ENCODE results near the gene SDSL.

SDSL gene

GRCh38 chr12:113452458-113452857 lies 30.3 kb downstream of the SDSL start:
- DNase-seq, result no peak

DNA sequence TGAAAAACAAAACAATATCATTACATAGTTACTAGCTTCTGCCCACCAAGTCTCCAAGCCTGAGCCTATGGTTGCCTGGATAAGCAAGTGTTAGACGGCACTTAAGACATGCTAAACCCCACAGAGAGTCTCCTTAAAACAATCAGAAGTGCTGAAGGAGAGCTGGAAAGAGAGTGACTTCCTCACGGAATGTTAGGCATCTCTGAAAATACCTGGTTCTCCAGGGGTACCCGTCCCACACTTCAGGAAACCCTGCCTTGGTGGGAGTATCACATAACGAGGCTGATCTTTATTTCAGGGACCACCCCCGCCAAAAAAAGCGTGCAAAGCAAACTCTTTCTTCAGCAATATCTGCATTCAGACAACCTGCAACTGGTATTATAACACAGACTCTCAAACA lies 31.1 kb downstream of the SDSL start:
- DNase-seq, result no peak

DNA sequence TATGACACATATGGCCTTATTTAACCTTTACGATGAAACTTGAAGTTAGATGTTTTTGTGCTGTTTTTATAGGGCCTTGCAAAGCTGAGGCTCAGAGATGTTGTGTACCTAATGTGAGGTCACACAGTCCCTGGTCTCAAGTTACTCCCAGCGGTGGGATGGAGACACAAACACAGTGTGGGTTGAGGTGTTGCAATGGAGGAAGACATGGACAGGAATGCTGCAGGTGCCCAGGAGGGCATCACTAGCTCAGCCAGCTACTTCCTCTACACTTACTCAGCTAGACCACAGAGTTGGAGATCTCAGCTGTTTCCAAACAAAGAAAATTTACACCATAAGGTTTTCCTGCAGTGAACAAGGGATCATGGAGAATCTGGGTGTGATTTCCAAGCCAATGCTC lies 34.0 kb downstream of the SDSL start:
- no peak for DNase-seq

DNA sequence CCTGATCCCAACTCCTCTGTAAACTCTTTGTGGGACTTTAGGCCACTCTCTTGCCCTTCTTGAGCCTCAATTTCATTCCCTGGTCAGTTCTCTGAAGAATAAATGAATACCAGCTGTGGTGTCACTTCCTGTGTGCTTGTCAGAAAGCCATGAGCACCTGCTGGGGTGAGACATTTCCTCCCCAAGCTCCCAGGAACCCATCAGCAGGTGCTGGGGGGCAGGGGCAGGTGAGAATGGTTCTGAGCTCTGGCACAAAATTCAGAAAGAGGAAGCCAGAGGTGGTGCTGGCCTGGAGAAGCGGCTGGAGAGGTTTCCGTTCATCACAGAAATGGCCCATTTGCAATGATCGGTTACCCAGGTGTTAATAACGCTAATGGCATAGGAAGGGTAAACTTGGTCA lies 34.6 kb downstream of the SDSL start:
- no peak for DNase-seq

DNA sequence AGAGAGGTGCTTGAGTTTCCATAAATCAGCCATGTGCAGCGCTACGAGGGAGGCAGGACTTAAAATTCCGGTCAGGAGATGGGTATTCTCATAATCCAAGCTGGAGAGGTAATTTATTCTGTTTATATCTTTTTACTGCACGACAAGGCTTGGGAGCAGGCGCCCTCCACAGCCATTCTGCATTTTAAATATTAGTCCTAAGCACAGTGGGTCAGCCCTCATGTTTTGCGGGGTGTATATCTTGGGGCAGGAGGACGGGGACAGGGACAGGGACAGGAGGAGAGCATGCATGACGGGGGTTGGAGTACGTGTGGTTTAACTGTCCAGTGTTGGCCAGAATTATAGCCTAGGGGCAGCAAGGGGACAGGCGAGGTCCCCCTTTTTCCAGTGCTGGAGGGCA lies 35.0 kb downstream of the SDSL start:
- DNase-seq, result no peak

DNA sequence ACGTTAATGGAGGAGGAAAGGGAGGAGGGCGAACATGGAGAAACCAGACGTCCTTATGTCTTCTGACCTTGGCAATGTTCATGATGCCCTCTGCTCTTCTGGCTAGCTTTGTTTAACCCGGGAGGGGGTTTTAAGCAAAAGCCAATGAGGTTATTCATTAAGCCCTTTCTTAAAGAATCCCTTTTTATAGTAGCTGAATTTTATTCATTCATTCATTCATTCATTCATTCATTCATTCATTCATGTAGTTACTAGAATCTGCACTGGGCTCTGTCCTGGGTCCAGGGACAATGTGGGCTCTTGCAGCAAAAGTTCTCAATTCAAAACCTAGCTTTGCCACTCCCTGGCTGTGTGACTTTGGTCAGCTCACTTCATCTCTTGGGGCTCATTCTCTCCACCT lies 35.5 kb downstream of the SDSL start:
- DNase-seq, result no peak

DNA sequence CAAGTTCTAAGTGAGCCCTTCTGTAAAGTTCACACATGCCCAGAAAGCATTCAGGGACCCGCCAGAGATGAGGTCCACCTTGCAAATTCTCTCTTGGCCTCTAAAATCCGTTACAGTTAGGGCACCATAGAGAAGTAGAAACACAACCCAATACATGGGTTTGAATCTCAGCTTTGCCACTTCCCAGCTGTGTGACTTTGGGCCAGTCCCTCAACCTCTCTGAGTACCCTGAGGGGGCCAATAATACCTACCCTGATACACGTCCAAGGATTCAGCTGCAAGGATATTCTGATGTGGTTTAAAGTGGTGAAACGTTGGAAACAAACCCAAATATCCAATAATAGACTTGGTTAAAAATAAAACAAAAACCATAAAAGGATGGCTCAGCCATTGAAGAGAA lies 37.8 kb downstream of the SDSL start:
- DNase-seq, result no peak

DNA sequence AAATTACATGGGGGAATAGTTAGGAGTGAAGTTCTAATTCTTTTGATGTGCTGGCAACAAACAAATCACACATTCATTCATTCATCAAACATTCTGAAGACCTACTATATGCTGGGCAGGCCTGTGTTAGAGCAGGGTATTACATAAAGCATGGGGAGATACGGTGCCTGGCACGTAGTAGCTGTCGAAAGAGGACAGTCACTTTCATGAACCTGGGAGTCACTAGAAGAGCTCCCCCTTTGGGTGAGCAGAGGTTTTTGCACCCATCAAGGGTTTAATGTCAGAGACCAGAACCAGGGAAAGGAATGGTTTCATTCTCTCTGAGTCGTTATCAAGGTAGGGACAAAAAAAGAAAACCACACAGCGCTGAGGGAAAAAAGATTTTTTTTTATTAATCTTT lies 39.5 kb downstream of the SDSL start:
- DNase-seq, result peak; percentile 25

DNA sequence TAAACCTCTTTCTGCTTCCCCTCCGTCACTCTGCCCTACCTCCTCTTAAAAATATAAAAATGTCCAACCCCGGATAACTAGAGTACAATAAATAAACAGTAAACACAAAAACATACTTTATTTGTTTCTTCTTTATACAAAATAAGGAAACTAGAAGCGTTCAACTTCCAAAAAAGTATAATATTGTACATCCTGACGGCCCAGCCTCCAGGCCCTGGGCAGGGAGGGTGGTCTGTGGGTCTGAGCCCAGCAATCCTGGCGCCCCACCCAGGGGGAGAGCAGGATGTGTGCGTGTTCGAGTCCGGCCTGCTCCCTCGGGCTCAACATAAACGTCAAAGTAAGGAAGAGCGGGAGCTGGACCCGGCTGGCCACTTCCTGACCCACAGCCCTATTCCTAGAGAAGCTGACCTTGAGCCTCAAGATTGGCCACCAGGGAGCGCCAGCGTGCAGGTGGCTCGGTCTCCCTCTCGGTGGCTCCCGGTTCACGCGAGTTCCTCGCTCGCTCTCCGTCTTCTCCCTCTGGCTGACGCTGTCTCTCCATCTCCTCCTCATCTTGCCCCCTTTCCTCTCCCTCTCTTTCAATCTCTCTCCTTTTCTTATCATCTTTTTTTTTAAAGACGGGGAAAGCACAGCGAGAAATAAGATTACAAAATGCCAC lies 40.1 kb downstream of the SDSL start:
- peak; percentile 68 for DNase-seq

- DNase-seq, result no peak
Observed at GRCh38 chr12:113462998-113463745, 41.0 kb downstream of the SDSL start.

- DNase-seq, result no peak
Observed at GRCh38 chr12:113463746-113464451, 41.7 kb downstream of the SDSL start.

GRCh38 chr12:113464452-113464775 lies 42.2 kb downstream of the SDSL start:
- no peak for DNase-seq

DNA sequence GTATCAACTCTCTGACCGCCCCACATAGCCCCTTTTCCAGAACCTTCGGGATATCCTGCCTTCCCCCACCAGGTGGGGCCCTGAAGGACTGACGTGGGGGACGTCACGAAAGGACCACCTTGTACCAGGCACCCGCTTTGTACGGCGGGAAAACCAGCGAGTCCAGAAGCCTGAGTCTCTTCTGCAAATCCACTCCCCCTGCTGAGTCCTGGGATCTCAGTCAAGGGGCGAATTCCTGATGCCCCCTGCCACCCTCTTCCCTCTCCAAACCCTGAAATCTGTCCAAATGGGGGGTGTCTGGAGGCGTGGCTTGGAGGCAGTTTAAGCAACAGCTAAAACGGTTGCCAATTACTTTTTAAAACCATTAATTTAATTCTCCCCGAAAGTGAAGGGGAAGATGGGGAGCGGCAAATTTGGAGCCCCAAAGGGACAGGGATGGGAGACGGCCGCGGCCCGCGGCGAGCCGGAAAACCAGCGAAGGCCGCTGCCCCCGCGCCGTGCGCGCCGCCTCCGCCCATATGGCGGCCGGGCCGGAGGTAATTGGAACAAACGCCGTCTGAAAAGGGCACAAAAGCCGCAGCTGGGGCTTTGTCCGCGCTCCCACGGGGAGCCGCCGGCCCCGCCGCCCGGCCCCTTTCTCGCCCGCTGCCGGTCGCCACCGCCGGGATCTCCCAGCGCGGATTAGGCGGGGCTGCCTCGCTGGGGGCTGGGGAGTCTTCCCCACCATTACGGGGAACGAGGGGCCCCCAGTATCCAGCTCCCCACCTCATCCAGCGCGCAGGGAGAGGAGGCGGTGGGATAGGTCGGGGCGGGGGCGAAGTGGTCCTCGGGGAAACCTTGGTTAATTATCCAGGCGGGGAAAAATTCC lies 42.9 kb downstream of the SDSL start:
- no peak for DNase-seq

- DNase-seq, result no peak
Observed at GRCh38 chr12:113465808-113466453, 43.8 kb downstream of the SDSL start.

GRCh38 chr12:113466454-113467141 lies 44.4 kb downstream of the SDSL start:
- no peak for DNase-seq

- DNase-seq, result no peak
Observed at GRCh38 chr12:113467142-113467501, 44.9 kb downstream of the SDSL start.

- DNase-seq, result no peak
Observed at GRCh38 chr12:113467502-113468364, 45.6 kb downstream of the SDSL start.

- DNase-seq, result no peak
Observed at GRCh38 chr12:113468365-113469223, 46.4 kb downstream of the SDSL start.

- DNase-seq, result no peak
Observed at GRCh38 chr12:113469224-113469948, 47.2 kb downstream of the SDSL start.
